ENCODE measurements around the gene AFAP1L2.
"Not testable (repeated sequence)": the region's sequence is repeated elsewhere in the genome, so short reads cannot be mapped to it uniquely, and the experiment has no call there.

The AFAP1L2 gene

GRCh38 chr10:114359041-114359952, 45.0 kb downstream of the AFAP1L2 start:
- no peak for DNase-seq (ENCODE audit: low spot score)

DNA sequence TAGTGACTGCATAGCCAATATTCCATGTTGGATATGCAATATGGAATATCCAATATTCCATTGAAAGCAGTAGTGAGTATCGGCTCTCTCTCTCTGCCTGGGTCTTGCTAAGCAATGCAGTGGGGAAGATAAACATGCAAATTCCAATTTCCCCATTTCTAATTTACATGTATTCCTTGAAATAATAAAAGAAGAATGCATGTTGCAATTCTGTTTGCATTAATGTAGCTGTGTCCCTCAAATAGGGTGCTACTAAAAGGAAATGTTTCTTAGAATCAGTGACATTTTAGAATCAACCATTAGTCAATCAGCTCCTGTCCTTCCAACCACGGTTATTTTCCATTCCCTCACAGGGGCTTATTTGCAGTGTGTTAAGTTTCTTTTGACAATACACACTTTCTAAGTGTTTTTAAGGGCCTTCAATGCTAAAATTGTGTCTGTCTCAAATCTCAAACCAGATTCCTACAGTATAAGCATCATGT, 46.7 kb downstream of the AFAP1L2 start:
- no peak for DNase-seq (ENCODE audit: low spot score)

- DNase-seq (ENCODE audit: low spot score): no peak
Measured at GRCh38 chr10:114356751-114357514, 47.4 kb downstream of the AFAP1L2 start.

DNA sequence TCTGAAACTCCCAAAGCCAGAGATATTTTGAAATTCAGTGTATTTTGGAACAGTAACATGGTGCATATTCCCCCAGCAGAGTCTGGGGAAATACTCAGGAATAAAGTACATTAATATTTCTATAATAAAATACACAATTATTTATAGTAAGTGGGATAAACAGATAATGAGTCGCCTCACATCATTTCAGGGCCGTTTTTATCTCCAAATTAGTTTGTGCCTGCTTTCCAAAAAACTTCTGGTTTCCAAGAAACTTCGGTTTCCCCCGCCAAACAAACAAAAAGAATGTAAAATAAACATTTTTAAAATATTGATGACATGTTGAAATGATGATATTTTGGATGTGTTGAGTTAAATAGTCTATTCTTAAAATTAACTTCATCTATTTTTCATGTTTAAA, 48.2 kb downstream of the AFAP1L2 start:
- DNase-seq (ENCODE audit: low spot score): no peak

DNA sequence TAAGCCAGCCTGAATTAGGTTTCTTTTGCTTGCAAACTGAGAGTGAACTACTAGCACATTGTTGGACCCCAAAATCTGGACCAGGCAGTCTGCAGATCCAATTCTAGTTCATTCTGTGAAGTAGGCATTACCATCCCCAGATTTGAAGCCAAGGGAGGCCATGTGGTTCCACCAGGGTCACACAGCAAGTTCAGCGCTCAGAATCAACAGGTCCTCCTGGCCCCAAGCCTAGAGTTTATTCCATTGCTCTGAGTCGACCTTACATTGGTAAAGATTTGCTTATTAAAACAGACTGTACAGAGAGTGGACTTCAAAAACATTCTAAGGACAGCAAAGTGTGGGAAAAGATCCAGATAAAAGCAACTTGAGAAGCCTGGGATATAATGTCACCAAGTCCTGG, 50.9 kb downstream of the AFAP1L2 start:
- no peak for DNase-seq (ENCODE audit: low spot score)

GRCh38 chr10:114352653-114353298, 51.5 kb downstream of the AFAP1L2 start:
- DNase-seq (ENCODE audit: low spot score): no peak

DNA sequence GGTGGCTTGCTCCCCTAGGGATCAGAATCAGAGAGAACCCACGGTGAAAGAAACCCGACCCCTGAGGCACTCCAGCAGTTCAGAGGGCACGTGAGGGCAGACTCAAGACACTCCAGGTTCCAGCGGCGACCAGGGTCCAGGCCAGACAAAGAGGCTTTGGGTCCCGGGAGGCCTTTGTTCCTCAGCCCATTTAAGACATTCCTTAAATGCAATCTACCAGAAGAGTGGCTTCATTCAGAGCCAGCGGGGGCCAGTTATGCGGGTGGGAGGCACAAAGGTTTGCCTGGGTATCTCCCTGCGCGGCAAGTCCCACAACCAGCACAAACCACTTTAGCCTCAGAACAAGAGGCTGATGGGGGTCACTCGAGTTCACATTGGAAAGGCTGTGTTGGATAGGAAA, 53.6 kb downstream of the AFAP1L2 start:
- DNase-seq (ENCODE audit: low spot score): no peak

DNA sequence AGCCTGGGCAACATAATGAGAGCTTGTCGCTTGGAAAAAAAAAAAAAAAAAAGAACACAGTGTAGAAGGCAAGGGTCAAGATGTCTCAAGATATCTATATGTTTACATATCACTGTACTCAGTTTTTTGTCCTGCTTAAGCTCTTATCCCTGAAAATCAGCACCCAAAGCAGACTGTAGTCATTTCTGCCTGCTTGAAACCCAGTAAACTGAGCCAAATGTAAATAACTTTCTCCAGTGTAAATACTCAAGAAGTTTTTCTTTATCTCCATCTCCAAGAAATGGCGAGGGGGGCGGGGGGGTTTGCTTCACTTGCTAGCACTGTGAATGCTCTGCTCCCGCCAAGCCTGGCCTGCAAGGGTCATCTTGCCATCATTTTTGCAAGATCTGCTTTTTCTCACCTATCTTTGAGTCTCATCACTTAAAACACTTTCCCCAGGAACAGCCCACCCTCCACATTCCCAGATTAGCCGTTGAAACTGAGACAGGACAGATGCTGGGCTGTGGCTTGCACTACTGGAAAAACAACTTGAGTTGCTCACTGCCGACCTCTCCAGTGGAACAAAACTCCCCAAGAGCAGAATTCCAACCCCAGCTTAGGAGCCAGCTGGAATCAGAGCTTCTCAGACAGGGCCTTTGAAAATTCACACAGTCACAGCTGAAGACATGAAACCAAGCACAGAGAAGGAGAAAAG, 54.6 kb downstream of the AFAP1L2 start:
- no peak for DNase-seq (ENCODE audit: low spot score)

DNA sequence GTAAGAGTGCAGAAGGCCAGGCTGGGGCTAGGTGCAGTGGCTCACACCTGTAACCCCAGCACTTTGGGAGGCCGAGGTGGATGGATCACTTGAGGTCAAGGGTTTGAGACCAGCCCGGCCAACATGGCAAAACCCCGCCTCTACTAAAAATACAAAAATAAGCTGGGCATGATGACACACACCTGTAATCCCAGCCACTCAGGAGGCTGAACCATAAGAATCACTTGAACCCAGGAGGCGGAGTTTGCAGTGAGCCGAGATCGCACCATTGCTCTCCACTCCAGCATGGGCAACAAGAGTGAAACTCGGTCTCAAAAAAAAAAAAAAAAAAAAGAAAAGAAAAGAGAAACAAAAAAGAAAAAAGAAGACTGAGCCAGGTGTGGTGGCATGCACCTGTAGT, 55.2 kb downstream of the AFAP1L2 start:
- DNase-seq (ENCODE audit: low spot score): not testable (repeated sequence)

GRCh38 chr10:114347791-114348190, 56.5 kb downstream of the AFAP1L2 start:
- no peak for DNase-seq (ENCODE audit: low spot score)

DNA sequence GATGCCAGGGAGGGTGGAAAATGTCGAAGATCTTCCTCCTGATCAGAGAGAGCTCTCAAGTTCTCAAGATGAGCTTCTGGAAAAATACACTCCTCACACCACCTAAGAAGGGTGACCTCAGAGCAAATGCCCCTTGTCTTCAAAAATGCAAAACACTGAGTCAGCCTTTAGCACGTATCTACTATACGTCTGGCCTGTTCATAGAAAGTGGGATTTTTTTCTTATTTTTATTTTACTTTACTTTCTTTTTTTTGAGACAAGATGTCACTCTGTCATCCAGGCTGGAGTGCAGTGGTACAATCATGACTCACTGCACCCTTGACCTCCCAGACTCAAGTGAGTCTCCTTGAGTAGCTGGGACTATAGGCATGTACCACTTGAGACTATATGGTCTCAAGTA, 57.1 kb downstream of the AFAP1L2 start:
- DNase-seq (ENCODE audit: low spot score): no peak

GRCh38 chr10:114346176-114347031, 57.9 kb downstream of the AFAP1L2 start:
- no peak for DNase-seq (ENCODE audit: low spot score)

DNA sequence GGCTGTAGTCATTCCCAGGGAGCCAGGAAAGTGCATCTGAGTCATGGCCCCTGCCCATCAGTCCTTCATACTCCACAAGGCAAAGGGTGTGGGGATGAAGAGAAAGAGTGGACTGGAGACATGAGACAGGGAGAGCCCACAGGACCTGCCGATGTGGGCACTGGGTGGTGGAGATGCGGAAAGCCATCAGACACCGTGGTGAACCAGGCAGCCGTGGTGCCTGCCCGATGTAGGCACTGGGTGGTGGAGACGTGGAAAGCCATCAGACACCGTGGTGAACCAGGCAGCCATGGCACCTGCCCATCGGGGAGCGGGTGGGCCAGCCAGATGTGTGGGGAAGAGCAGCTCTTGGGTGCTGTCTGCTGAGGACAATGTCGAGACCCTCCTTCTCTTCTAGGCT, 58.6 kb downstream of the AFAP1L2 start:
- no peak for DNase-seq (ENCODE audit: low spot score)

GRCh38 chr10:114343623-114344505, 60.4 kb downstream of the AFAP1L2 start:
- DNase-seq (ENCODE audit: low spot score): no peak

DNA sequence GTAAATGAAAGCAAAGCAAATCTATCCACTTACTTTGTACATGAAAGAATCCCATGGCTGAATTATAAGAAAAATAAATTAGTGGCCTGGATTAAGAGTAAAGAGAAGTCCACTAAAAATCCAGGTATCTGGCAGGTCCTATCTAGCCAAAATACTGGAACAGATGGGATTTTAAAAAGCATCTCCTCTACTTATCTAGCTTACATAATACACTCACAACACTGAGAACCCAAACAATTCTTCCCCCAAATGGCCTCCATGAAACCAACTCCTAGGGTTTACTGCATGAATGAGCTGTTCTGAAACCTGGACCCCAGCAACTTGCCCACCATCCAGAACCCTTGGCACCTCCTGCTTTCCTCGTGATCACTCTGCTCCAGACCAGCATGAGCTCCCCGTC, 61.3 kb downstream of the AFAP1L2 start:
- no peak for DNase-seq (ENCODE audit: low spot score)

DNA sequence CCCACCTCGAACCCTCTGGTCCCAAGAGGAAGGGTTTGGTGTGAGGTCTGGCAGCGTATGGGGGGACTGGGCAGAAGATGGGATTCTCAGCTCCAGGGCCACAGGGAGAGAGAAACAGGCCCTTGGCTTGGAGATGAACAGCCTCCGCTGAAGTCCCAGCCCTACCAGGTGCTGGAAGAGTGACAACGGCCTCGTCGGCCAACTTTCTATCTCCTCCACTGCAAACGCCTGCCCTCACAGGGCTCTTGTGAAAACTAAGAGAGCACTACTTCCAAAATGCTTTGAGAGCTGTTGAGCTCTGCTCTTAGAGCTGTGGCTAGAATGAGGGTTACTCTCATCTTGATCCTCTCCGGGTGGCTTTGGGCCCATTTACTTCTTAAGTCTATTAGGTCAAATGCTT, 63.5 kb downstream of the AFAP1L2 start:
- no peak for DNase-seq (ENCODE audit: low spot score)

- DNase-seq (ENCODE audit: low spot score): peak; percentile 1
Measured at GRCh38 chr10:114337510-114338462, 66.5 kb downstream of the AFAP1L2 start.

- DNase-seq (ENCODE audit: low spot score): no peak
Measured at GRCh38 chr10:114336823-114337509, 67.3 kb downstream of the AFAP1L2 start.
